Ishikawa (cell line): ENCODE data around the gene TMIGD1.

ENCODE experiments used
- EP300 ChIP-seq: IDR thresholded peaks from 2 replicates; pipeline ENCODE4 v1.6.1; 2012; ENCODE audit warnings: borderline replicate concordance
- REST ChIP-seq: IDR thresholded peaks from 2 replicates; pipeline ENCODE4 v1.6.1; 2012; ENCODE audit warnings: low read depth, mild to moderate bottlenecking

- no peak for TF ChIP-seq EP300
- TF ChIP-seq REST, result no peak
Observed at GRCh38 chr17:30309591-30309990, 24.3 kb downstream of the TMIGD1 start.
